Loucy (cell line): ENCODE results near the gene MAP10.

ENCODE experiments used
- H2AFZ ChIP-seq: fragments of 200-600 bp; sonication (generic); 2 replicates; pipeline ENCODE4 v1.6.0; 2016; ENCODE audit warnings: antibody characterized with exemption, mild to moderate bottlenecking, low read length, moderate library complexity
- H3F3A ChIP-seq: fragments of 200-600 bp; 2 replicates; pipeline ENCODE4 v1.6.0; 2016; ENCODE audit warnings: antibody characterized with exemption, low read depth, mild to moderate bottlenecking
- H3K27me3 ChIP-seq: fragments of 200-600 bp; sonication (generic); 2 replicates; pipeline ENCODE4 v1.6.1; 2014; ENCODE audit warnings: low read length, mild to moderate bottlenecking; ENCODE audit not compliant: insufficient read depth, poor library complexity, severe bottlenecking
- H3K36me3 ChIP-seq: fragments of 200-600 bp; sonication (generic); 2 replicates; pipeline ENCODE4 v1.6.1; 2016; ENCODE audit warnings: low read length; ENCODE audit not compliant: insufficient read depth
- H3K4me1 ChIP-seq: fragments of 200-600 bp; sonication (generic); 2 replicates; pipeline ENCODE4 v1.5.1; 2014; ENCODE audit warnings: low read length, mild to moderate bottlenecking; ENCODE audit not compliant: insufficient read depth, poor library complexity, severe bottlenecking
- H3K4me2 ChIP-seq: fragments of 200-600 bp; sonication (generic); 2 replicates; pipeline ENCODE4 v1.6.0; 2014; ENCODE audit warnings: antibody characterized with exemption, low read length, low read depth, mild to moderate bottlenecking; ENCODE audit not compliant: poor library complexity, severe bottlenecking
- H3K4me3 ChIP-seq: fragments of 200-600 bp; sonication (generic); 2 replicates; pipeline ENCODE4 v1.5.1; 2014; ENCODE audit warnings: low read length, mild to moderate bottlenecking, mixed read lengths; ENCODE audit not compliant: poor library complexity, severe bottlenecking
- H3K79me2 ChIP-seq: fragments of 200-600 bp; sonication (generic); 2 replicates; pipeline ENCODE4 v1.6.1; 2014; ENCODE audit warnings: low read length; ENCODE audit not compliant: insufficient read depth
- H3K9ac ChIP-seq: fragments of 200-600 bp; sonication (generic); 2 replicates; pipeline ENCODE4 v1.6.0; 2014; ENCODE audit warnings: mild to moderate bottlenecking, low read depth, low read length, moderate library complexity; ENCODE audit not compliant: poor library complexity, severe bottlenecking
- H3K9me2 ChIP-seq: fragments of 200-600 bp; sonication (generic); replicated peaks from 2 replicates; pipeline ENCODE4 v1.6.1; 2016; ENCODE audit warnings: low read depth, low read length, mixed read lengths
- H3K9me3 ChIP-seq: fragments of 200-600 bp; sonication (generic); 2 replicates; pipeline ENCODE4 v1.6.1; 2014; ENCODE audit warnings: mild to moderate bottlenecking, antibody characterized with exemption, low read length, low read depth; ENCODE audit not compliant: insufficient read depth
- H4K20me1 ChIP-seq: fragments of 200-600 bp; sonication (generic); 2 replicates; pipeline ENCODE4 v1.6.0; 2014; ENCODE audit warnings: antibody characterized with exemption, low read length, mild to moderate bottlenecking; ENCODE audit not compliant: insufficient read depth, poor library complexity, severe bottlenecking
- CTCF ChIP-seq: fragments of 200-600 bp; sonication (generic); conservative IDR thresholded peaks from 2 replicates; pipeline ENCODE4 v1.5.1; 2014; ENCODE audit warnings: mild to moderate bottlenecking, antibody characterized with exemption, low read length
- EZH2phosphoT487 ChIP-seq: fragments of 200-600 bp; IDR thresholded peaks from 2 replicates; pipeline ENCODE4 v1.6.1; 2018; ENCODE audit warnings: antibody characterized with exemption, mild to moderate bottlenecking, moderate library complexity, borderline replicate concordance

Gene MAP10

GRCh38 chr1:232789651-232790050, 15.6 kb upstream of the MAP10 start:
- Histone ChIP-seq H3K9ac (no peak overlapping the region), H3K4me2 (no peak overlapping the region)
- no peak for TF ChIP-seq EZH2phosphoT487
- TF ChIP-seq CTCF: no peak

DNA sequence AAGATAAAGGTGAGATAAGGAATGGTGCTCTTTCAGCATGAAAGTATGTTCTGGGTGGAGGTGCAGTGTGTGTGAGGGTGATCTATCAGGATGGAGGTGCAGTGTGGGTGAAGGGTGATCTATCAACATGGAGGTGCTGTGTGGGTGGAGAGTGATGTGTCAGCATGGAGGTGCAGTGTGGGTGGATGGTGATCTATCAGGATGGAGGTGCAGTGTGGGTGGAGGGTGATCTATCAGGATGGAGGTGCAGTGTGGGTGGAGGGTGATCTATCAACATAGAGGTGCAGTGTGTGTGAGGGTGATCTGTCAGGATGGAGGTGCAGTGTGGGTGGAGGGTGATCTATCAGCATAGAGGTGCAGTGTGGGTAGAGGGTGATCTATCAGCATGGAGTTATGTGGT, 12.3 kb upstream of the MAP10 start:
- peak overlapping the region; percentile 55; the same call in 1 of the 2 replicates for H2AFZ ChIP-seq
- H3K9ac ChIP-seq: peak overlapping the region; percentile 69

More at GRCh38 chr1:232789651-232790050, 15.6 kb upstream of the MAP10 start:
- no peaks in the 10 kb centered on the region for H3K27me3 ChIP-seq
- no peak overlapping the region for H3K4me3 ChIP-seq
- H2AFZ ChIP-seq: no peak overlapping the region
- H3K9me3 ChIP-seq: no peaks in the 10 kb centered on the region
- H4K20me1 ChIP-seq: no peaks in the 10 kb centered on the region
- peaks cover 40% of the 10 kb centered on the region for H3K4me1 ChIP-seq
- H3F3A ChIP-seq: peaks cover 7% of the 10 kb centered on the region
- no peaks in the 10 kb centered on the region for H3K36me3 ChIP-seq
- H3K9me2 ChIP-seq: no peaks in the 10 kb centered on the region
- H3K79me2 ChIP-seq: no peaks in the 10 kb centered on the region

GRCh38 chr1:232793944-232794343, 11.3 kb upstream of the MAP10 start:
- Histone ChIP-seq H2AFZ (peak overlapping the region; percentile 48; the same call in 1 of the 2 replicates), H3K36me3 (no peaks in the 10 kb centered on the region), H3K4me3 (peak overlapping the region; percentile 59), H3F3A (peaks cover 13% of the 10 kb centered on the region), H3K4me1 (peaks cover 51% of the 10 kb centered on the region), H3K9ac (peak overlapping the region; percentile 69), H3K4me2 (peak overlapping the region; percentile 82), H4K20me1 (no peaks in the 10 kb centered on the region), H3K79me2 (no peaks in the 10 kb centered on the region), H3K9me2 (no peaks in the 10 kb centered on the region), H3K27me3 (no peaks in the 10 kb centered on the region), H3K9me3 (no peaks in the 10 kb centered on the region)
- TF ChIP-seq EZH2phosphoT487 (no peak), CTCF (peak; percentile 67)

More for the DNA sequence above, 12.3 kb upstream of the MAP10 start:
- Histone ChIP-seq H3F3A (peaks cover 8% of the 10 kb centered on the region), H3K27me3 (no peaks in the 10 kb centered on the region), H3K4me1 (peaks cover 50% of the 10 kb centered on the region), H3K36me3 (no peaks in the 10 kb centered on the region), H3K9me3 (no peaks in the 10 kb centered on the region), H3K4me2 (peak overlapping the region; percentile 82), H3K9me2 (no peaks in the 10 kb centered on the region), H4K20me1 (no peaks in the 10 kb centered on the region), H3K79me2 (no peaks in the 10 kb centered on the region), H3K4me3 (no peak overlapping the region)
- TF ChIP-seq EZH2phosphoT487: no peak
- TF ChIP-seq CTCF: no peak
